GM23338 (cell line): ENCODE results near the gene FLYWCH1. TPM values are rescaled to one million over a fixed set of nuclear protein-coding genes. Genes with fewer than 3 reads are reported as not detected.

Experiments used
- ATAC-seq: fragments of 200-7000 bp; cut with Tn5 transposase; 3 replicates; pipeline ENCODE4 v1.9.1; 2020
- DNase-seq: peaks from one replicate; pipeline ENCODE4 v3.0.0-alpha.2; 2015; ENCODE audit warnings: low spot score
- H2AFZ ChIP-seq: fragments of 200-600 bp; sonication (generic); 2 replicates; pipeline ENCODE4 v1.8.0; 2016; ENCODE audit warnings: antibody characterized with exemption, mild to moderate bottlenecking, moderate library complexity
- H3F3A ChIP-seq: fragments of 200-600 bp; sonication (generic); replicated peaks from 2 replicates; pipeline ENCODE4 v1.8.0; 2017; ENCODE audit warnings: antibody characterized with exemption, mixed run types, low read depth
- H3K27ac ChIP-seq: fragments of 200-600 bp; sonication (generic); 2 replicates; pipeline ENCODE4 v1.6.1; 2016; ENCODE audit warnings: low read depth
- H3K27me3 ChIP-seq: fragments of 200-600 bp; sonication (generic); 2 replicates; pipeline ENCODE4 v1.8.0; 2016; ENCODE audit warnings: mild to moderate bottlenecking, mixed run types, moderate library complexity; ENCODE audit not compliant: insufficient read depth
- H3K36me3 ChIP-seq: fragments of 200-600 bp; sonication (generic); 2 replicates; pipeline ENCODE4 v1.8.0; 2016; ENCODE audit warnings: mild to moderate bottlenecking; ENCODE audit not compliant: insufficient read depth
- H3K4me1 ChIP-seq: fragments of 200-600 bp; sonication (generic); 2 replicates; pipeline ENCODE4 v1.8.0; 2016; ENCODE audit warnings: mild to moderate bottlenecking, moderate library complexity; ENCODE audit not compliant: insufficient read depth
- H3K4me2 ChIP-seq: fragments of 200-600 bp; sonication (generic); 2 replicates; pipeline ENCODE4 v1.7.1; 2017; ENCODE audit warnings: mixed run types
- H3K4me3 ChIP-seq: fragments of 200-600 bp; sonication (generic); 2 replicates; pipeline ENCODE4 v1.6.1; 2016; ENCODE audit warnings: mixed run types
- H3K79me2 ChIP-seq: fragments of 200-600 bp; sonication (generic); replicated peaks from 2 replicates; pipeline ENCODE4 v1.8.0; 2017; ENCODE audit warnings: mild to moderate bottlenecking; ENCODE audit not compliant: insufficient read depth
- H3K9me2 ChIP-seq: fragments of 200-600 bp; sonication (generic); 2 replicates; pipeline ENCODE4 v1.8.0; 2017; ENCODE audit not compliant: insufficient read depth
- H4K20me1 ChIP-seq: fragments of 200-600 bp; sonication (generic); replicated peaks from 2 replicates; pipeline ENCODE4 v1.8.0; 2017; ENCODE audit warnings: mild to moderate bottlenecking; ENCODE audit not compliant: insufficient read depth
- H3K27ac Mint-ChIP-seq: 2 replicates; pipeline ENCODE4 v1.8.0; 2020; ENCODE audit warnings: inconsistent platforms, mild to moderate bottlenecking, moderate library complexity, mixed read lengths
- H3K27me3 Mint-ChIP-seq: 3 replicates; pipeline ENCODE4 v1.8.0; 2022; ENCODE audit warnings: low read depth, mild to moderate bottlenecking, moderate library complexity, mixed read lengths, inconsistent platforms; ENCODE audit not compliant: insufficient read depth, poor library complexity
- H3K36me3 Mint-ChIP-seq: 3 replicates; pipeline ENCODE4 v1.8.0; 2021; ENCODE audit warnings: low read depth, mild to moderate bottlenecking, inconsistent platforms, moderate library complexity, mixed read lengths
- H3K4me1 Mint-ChIP-seq: 3 replicates; pipeline ENCODE4 v1.8.0; 2020; ENCODE audit warnings: mild to moderate bottlenecking, inconsistent platforms, mixed read lengths
- H3K4me3 Mint-ChIP-seq: 3 replicates; pipeline ENCODE4 v1.8.0; 2021; ENCODE audit warnings: moderate library complexity, mild to moderate bottlenecking, inconsistent platforms, mixed read lengths
- H3K9me3 Mint-ChIP-seq: 3 replicates; pipeline ENCODE4 v1.8.0; 2020; ENCODE audit warnings: moderate library complexity, mild to moderate bottlenecking, inconsistent platforms, mixed read lengths
- CREB1 ChIP-seq: fragments of 250-450 bp; sonication (Bioruptor Pico); IDR thresholded peaks from 2 replicates; pipeline ENCODE4 v1.5.0; 2020; ENCODE audit warnings: low read depth, mild to moderate bottlenecking, moderate library complexity
- ETS1 ChIP-seq: IDR thresholded peaks from 2 replicates; pipeline ENCODE4 v1.6.1; 2016; ENCODE audit warnings: antibody characterized with exemption
- EZH2 ChIP-seq: fragments of 200-600 bp; sonication (generic); IDR thresholded peaks from one replicate; pipeline ENCODE4 v1.8.0; 2017; ENCODE audit warnings: antibody characterized with exemption, mild to moderate bottlenecking, low read depth; ENCODE audit not compliant: unreplicated experiment
- EZH2phosphoT487 ChIP-seq: fragments of 200-600 bp; sonication (generic); IDR thresholded peaks from one replicate; pipeline ENCODE4 v1.8.1; 2018; ENCODE audit warnings: antibody characterized with exemption; ENCODE audit not compliant: unreplicated experiment
- JUNB ChIP-seq: IDR thresholded peaks from one replicate; pipeline ENCODE4 v1.6.1; 2016; ENCODE audit warnings: antibody characterized with exemption; ENCODE audit not compliant: unreplicated experiment
- POLR2AphosphoS5 ChIP-seq: IDR thresholded peaks from 2 replicates; pipeline ENCODE4 v1.6.1; 2016; ENCODE audit warnings: antibody characterized with exemption, low read depth
- STAT1 ChIP-seq: IDR thresholded peaks from one replicate; pipeline ENCODE4 v1.6.1; 2016; ENCODE audit warnings: antibody characterized with exemption; ENCODE audit not compliant: unreplicated experiment
- ZNF114 ChIP-seq: fragments of 250-450 bp; sonication (Bioruptor Pico); IDR thresholded peaks from 2 replicates; pipeline ENCODE4 v1.5.0; 2020; ENCODE audit warnings: mild to moderate bottlenecking, moderate library complexity
- ZNF331 ChIP-seq: fragments of 250-450 bp; sonication (Bioruptor Pico); IDR thresholded peaks from 2 replicates; pipeline ENCODE4 v1.5.0; 2020; ENCODE audit warnings: low read depth, mild to moderate bottlenecking, moderate library complexity
- polyA plus RNA-seq: library from polyadenylated mRNA; unstranded; fragments of >200 nt; fragmentation: Nextera tagmentation; extraction: Ambion mirVana; gene quantifications from 2 replicates; pipeline ENCODE4 v1.2.1, GENCODE V29; 2016
- total RNA-seq: library from RNA; depleted of rRNA; stranded (reverse); fragments of >200 nt; shearing (Covaris generic); gene quantifications from 2 replicates; pipeline ENCODE4 v1.2.3, GENCODE V29; 2014
- TF ChIP-seq, protein P1 (sequence below): fragments of 250-450 bp; sonication (Bioruptor Pico); IDR thresholded peaks from 2 replicates; pipeline ENCODE4 v1.5.0; 2020; ENCODE audit warnings: mild to moderate bottlenecking, moderate library complexity
- TF ChIP-seq, protein P2 (sequence below): IDR thresholded peaks from one replicate; pipeline ENCODE4 v1.6.1; 2018; ENCODE audit warnings: antibody characterized with exemption; ENCODE audit not compliant: unreplicated experiment

The FLYWCH1 gene
- total and polyA plus RNA-seq, 2 experiments from 2014 or later, result 6.0 to 29.3 TPM

DNA sequence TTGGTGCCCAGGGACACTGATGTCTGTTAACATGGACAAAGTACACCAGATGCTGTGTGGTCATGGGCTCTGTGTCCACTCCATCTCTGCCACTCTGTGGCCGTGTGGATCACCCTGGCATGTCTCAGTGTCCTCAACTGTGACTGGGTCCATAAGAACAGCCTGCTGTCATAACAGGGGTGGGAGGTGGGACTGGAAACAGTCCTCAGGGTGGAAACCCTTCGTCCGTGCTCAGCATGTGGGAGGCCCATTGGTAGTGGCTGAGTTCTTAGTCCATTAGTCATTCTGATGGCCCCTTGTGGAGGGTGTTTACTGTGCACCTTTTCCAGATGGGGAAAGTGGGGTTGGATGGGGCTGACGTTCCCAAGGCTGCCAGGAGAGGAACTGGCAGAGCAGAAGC is 15.9 kb upstream of the FLYWCH1 start (continued):
- TF ChIP-seq, protein P1, sequence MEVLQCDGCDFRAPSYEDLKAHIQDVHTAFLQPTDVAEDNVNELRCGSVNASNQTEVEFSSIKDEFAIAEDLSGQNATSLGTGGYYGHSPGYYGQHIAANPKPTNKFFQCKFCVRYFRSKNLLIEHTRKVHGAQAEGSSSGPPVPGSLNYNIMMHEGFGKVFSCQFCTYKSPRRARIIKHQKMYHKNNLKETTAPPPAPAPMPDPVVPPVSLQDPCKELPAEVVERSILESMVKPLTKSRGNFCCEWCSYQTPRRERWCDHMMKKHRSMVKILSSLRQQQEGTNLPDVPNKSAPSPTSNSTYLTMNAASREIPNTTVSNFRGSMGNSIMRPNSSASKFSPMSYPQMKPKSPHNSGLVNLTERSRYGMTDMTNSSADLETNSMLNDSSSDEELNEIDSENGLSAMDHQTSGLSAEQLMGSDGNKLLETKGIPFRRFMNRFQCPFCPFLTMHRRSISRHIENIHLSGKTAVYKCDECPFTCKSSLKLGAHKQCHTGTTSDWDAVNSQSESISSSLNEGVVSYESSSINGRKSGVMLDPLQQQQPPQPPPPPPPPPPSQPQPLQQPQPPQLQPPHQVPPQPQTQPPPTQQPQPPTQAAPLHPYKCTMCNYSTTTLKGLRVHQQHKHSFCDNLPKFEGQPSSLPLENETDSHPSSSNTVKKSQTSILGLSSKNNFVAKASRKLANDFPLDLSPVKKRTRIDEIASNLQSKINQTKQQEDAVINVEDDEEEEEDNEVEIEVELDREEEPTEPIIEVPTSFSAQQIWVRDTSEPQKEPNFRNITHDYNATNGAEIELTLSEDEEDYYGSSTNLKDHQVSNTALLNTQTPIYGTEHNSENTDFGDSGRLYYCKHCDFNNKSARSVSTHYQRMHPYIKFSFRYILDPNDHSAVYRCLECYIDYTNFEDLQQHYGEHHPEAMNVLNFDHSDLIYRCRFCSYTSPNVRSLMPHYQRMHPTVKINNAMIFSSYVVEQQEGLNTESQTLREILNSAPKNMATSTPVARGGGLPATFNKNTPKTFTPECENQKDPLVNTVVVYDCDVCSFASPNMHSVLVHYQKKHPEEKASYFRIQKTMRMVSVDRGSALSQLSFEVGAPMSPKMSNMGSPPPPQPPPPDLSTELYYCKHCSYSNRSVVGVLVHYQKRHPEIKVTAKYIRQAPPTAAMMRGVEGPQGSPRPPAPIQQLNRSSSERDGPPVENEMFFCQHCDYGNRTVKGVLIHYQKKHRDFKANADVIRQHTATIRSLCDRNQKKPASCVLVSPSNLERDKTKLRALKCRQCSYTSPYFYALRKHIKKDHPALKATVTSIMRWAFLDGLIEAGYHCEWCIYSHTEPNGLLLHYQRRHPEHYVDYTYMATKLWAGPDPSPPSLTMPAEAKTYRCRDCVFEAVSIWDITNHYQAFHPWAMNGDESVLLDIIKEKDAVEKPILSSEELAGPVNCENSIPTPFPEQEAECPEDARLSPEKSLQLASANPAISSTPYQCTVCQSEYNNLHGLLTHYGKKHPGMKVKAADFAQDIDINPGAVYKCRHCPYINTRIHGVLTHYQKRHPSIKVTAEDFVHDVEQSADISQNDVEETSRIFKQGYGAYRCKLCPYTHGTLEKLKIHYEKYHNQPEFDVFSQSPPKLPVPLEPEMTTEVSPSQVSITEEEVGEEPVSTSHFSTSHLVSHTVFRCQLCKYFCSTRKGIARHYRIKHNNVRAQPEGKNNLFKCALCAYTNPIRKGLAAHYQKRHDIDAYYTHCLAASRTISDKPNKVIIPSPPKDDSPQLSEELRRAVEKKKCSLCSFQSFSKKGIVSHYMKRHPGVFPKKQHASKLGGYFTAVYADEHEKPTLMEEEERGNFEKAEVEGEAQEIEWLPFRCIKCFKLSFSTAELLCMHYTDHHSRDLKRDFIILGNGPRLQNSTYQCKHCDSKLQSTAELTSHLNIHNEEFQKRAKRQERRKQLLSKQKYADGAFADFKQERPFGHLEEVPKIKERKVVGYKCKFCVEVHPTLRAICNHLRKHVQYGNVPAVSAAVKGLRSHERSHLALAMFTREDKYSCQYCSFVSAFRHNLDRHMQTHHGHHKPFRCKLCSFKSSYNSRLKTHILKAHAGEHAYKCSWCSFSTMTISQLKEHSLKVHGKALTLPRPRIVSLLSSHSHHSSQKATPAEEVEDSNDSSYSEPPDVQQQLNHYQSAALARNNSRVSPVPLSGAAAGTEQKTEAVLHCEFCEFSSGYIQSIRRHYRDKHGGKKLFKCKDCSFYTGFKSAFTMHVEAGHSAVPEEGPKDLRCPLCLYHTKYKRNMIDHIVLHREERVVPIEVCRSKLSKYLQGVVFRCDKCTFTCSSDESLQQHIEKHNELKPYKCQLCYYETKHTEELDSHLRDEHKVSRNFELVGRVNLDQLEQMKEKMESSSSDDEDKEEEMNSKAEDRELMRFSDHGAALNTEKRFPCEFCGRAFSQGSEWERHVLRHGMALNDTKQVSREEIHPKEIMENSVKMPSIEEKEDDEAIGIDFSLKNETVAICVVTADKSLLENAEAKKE (CRISPR knock-in tag), result no peak
- no peak for TF ChIP-seq ZNF331 (CRISPR knock-in tag)
- no peak for TF ChIP-seq ETS1
- TF ChIP-seq EZH2, result no peak

DNA sequence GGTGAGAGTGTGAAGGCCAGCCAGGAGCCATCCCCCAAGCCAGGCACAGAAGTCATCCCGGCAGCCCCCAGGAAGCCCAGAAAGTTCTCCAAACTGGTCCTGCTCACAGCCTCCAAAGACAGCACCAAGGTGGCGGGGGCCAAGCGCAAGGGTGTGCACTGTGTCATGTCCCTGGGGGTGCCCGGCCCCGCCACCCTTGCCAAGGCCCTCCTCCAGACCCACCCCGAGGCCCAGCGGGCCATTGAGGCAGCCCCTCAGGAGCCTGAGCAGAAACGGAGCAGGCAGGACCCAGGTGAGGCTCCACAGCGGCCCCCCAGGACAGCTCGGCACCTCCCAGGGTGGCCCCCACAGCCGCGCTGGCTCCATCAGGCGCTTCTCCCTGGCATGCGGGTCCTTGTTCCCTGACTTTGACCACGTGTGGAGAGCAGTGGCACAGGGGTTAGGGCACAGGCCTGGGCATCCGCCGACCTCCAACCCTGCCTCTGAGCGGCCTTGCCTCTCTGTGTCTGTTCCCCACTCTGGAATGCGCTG is 15.2 kb upstream of the FLYWCH1 start:
- Histone ChIP-seq H3K79me2 (no peaks in the 10 kb centered on the region), H3K4me3 (no peak overlapping the region), H3K9me2 (no peaks in the 10 kb centered on the region), H3K36me3 (no peaks in the 10 kb centered on the region), H3K27me3 (no peaks in the 10 kb centered on the region), H3K4me1 (no peaks in the 10 kb centered on the region), H3K27ac (no peak overlapping the region), H3K4me2 (no peak overlapping the region), H3F3A (no peaks in the 10 kb centered on the region; the same call in 1 of the 2 replicates), H4K20me1 (no peaks in the 10 kb centered on the region), H2AFZ (no peak overlapping the region)
- no peak for ATAC-seq
- no peak for TF ChIP-seq CREB1 (CRISPR knock-in tag)
- TF ChIP-seq, protein P2, sequence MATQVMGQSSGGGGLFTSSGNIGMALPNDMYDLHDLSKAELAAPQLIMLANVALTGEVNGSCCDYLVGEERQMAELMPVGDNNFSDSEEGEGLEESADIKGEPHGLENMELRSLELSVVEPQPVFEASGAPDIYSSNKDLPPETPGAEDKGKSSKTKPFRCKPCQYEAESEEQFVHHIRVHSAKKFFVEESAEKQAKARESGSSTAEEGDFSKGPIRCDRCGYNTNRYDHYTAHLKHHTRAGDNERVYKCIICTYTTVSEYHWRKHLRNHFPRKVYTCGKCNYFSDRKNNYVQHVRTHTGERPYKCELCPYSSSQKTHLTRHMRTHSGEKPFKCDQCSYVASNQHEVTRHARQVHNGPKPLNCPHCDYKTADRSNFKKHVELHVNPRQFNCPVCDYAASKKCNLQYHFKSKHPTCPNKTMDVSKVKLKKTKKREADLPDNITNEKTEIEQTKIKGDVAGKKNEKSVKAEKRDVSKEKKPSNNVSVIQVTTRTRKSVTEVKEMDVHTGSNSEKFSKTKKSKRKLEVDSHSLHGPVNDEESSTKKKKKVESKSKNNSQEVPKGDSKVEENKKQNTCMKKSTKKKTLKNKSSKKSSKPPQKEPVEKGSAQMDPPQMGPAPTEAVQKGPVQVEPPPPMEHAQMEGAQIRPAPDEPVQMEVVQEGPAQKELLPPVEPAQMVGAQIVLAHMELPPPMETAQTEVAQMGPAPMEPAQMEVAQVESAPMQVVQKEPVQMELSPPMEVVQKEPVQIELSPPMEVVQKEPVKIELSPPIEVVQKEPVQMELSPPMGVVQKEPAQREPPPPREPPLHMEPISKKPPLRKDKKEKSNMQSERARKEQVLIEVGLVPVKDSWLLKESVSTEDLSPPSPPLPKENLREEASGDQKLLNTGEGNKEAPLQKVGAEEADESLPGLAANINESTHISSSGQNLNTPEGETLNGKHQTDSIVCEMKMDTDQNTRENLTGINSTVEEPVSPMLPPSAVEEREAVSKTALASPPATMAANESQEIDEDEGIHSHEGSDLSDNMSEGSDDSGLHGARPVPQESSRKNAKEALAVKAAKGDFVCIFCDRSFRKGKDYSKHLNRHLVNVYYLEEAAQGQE, result no peak
- TF ChIP-seq STAT1, result no peak
- TF ChIP-seq POLR2AphosphoS5, result no peak
- no peak for TF ChIP-seq ETS1
- TF ChIP-seq JUNB, result no peak
- TF ChIP-seq EZH2, result no peak
- TF ChIP-seq ZNF114, result no peak
- no peak for TF ChIP-seq EZH2phosphoT487
- TF ChIP-seq ZNF331 (CRISPR knock-in tag), result no peak
- Mint-ChIP-seq H3K4me1 (no peaks in the 10 kb centered on the region), H3K27me3 (peaks cover 8% of the 10 kb centered on the region), H3K36me3 (no peaks in the 10 kb centered on the region; the same call in 2 of the 3 replicates), H3K4me3 (no peak overlapping the region), H3K27ac (no peak overlapping the region), H3K9me3 (no peaks in the 10 kb centered on the region)
- no peak for DNase-seq
